Ovary (tissue), 9 donors: ENCODE data around the gene ZNF814. TPM values are rescaled to one million over a fixed set of nuclear protein-coding genes. Genes with fewer than 3 reads are reported as not detected.
"Not testable (repeated sequence)": the region's sequence is repeated elsewhere in the genome, so short reads cannot be mapped to it uniquely, and the experiment has no call there.

Source experiments
- DNase-seq, 5 donors: peaks; one replicate each; pipeline ENCODE4 v3.0.0-alpha.2; 2019 to 2020
- H3K27ac ChIP-seq, 2 donors: fragments of 200-600 bp; one replicate each; pipeline versions ENCODE4 v1.5.1 to v1.8.0; 2019 to 2022
- H3K27me3 ChIP-seq: fragments of 200-600 bp; one replicate; pipeline ENCODE4 v1.8.0; 2022
- H3K36me3 ChIP-seq: fragments of 200-600 bp; sonication (generic); one replicate; pipeline ENCODE4 v1.5.1; 2019
- H3K4me1 ChIP-seq: one replicate; pipeline ENCODE4 v1.8.1; 2013; ENCODE audit warnings: mild to moderate bottlenecking, moderate library complexity; ENCODE audit not compliant: insufficient read depth
- H3K4me3 ChIP-seq: fragments of 200-600 bp; sonication (generic); one replicate; pipeline ENCODE4 v1.5.1; 2017
- H3K9me3 ChIP-seq, 2 donors: fragments of 200-600 bp in 1 of 2; sonication (generic) in 1 of 2; one replicate each; pipeline versions ENCODE4 v1.5.1 to v1.8.1; 2013 to 2019; ENCODE audit warnings: mild to moderate bottlenecking in 1 of 2, moderate library complexity in 1 of 2
- EP300 ChIP-seq: sonication (generic); formaldehyde crosslinking; IDR thresholded peaks from one replicate; pipeline ENCODE4 v1.6.1; 2017; ENCODE audit warnings: antibody characterized with exemption
- POLR2A ChIP-seq: fragments of 450-650 bp; IDR thresholded peaks from one replicate; pipeline ENCODE4 v1.6.1; 2017; ENCODE audit warnings: antibody characterized with exemption, mild to moderate bottlenecking, moderate library complexity
- WGBS, 3 donors: extraction: QIAGEN DNeasy Blood & Tissue Kit in 1 of 3; methylation state at CpG; one replicate each; pipeline versions ENCODE4 v1.1.5 to v1.1.7; 2013 to 2017; 5-methylcytosine and 5-hydroxymethylcytosine counted together
- intact Hi-C, 4 donors: fragments of 100-400 bp; cut with DNase I; formaldehyde crosslinking; loops; one replicate each; pipeline versions ENCODE4 v1.11.0 to v1.15.1; 2022 to 2023
- polyA plus RNA-seq, 2 donors: library from polyadenylated mRNA; stranded (reverse); fragments of 200-250 nt in 1 of 2; fragments of 350-450 nt in 1 of 2; fragmentation: Illumina TruSeq in 1 of 2; extraction: RNeasy Lipid Tissue Mini Kit (QIAGEN cat#74804) in 1 of 2; gene quantifications; one replicate each; pipeline ENCODE4 v1.2.3, GENCODE V29; 2013 to 2014
- total RNA-seq, 7 donors: library from RNA; depleted of rRNA in 2 of 7; stranded (reverse); fragments of >200 nt in 2 of 7; fragmentation: NEBNext Ultra II Directional in 3 of 7; extraction: Animal tissue kit (Norgen Biotek cat#: 25700) in 3 of 7; gene quantifications; one replicate each; pipeline versions ENCODE4 v1.1.0 to v1.2.4, GENCODE V29; 2016 to 2023
- TF ChIP-seq, protein P1 (sequence below), 3 donors: fragments of 450-650 bp in 2 of 3; fragments of 200-600 bp in 1 of 3; IDR thresholded peaks; one replicate each; pipeline versions ENCODE4 v1.5.1 to v1.8.0; 2016 to 2022; ENCODE audit warnings: antibody characterized with exemption in 3 of 3, mild to moderate bottlenecking in 1 of 3
- donor health status: DM: no; HTN: no; CAD: no; lungs with moderate emphysema.
- donor health status: DM: no; HTN: no; CAD: no.
- donor health status: Bipolar disorder and iron deficiency.
- donor health status: DM: yes; HTN: yes; CAD: no.
- donor health status: DM: no; HTN: no; CAD: no.
- donor health status: DM: yes; HTN: yes; CAD: no.

ZNF814 gene
- total and polyA plus RNA-seq, 9 donors, result 4.6 to 31.6 (median 12.3) TPM

- DNase-seq, result no peak
- intact Hi-C loops, result no loop called here
- TF ChIP-seq POLR2A (no peak), EP300 (no peak)
- TF ChIP-seq, protein P1, sequence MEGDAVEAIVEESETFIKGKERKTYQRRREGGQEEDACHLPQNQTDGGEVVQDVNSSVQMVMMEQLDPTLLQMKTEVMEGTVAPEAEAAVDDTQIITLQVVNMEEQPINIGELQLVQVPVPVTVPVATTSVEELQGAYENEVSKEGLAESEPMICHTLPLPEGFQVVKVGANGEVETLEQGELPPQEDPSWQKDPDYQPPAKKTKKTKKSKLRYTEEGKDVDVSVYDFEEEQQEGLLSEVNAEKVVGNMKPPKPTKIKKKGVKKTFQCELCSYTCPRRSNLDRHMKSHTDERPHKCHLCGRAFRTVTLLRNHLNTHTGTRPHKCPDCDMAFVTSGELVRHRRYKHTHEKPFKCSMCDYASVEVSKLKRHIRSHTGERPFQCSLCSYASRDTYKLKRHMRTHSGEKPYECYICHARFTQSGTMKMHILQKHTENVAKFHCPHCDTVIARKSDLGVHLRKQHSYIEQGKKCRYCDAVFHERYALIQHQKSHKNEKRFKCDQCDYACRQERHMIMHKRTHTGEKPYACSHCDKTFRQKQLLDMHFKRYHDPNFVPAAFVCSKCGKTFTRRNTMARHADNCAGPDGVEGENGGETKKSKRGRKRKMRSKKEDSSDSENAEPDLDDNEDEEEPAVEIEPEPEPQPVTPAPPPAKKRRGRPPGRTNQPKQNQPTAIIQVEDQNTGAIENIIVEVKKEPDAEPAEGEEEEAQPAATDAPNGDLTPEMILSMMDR (IDR thresholded peaks at IDR 0.05), result no peak
- Histone ChIP-seq H3K36me3 (no peaks in the 10 kb centered on the region), H3K27me3 (no peaks in the 10 kb centered on the region), H3K4me3 (no peak overlapping the region), H3K4me1 (peaks cover 7% of the 10 kb centered on the region), H3K27ac (no peak overlapping the region), H3K9me3 (no peaks in the 10 kb centered on the region)
- 82 to 87% (median 85%) methylated on average over 3 of the region's 3 CpGs for WGBS, 3 donors
Measured at GRCh38 chr19:57812226-57812625, 76.6 kb downstream of the ZNF814 start.

GRCh38 chr19:57810410-57811295 lies 78.2 kb downstream of the ZNF814 start:
- H3K4me3 ChIP-seq, intact Hi-C loops: not testable (repeated sequence)

GRCh38 chr19:57807541-57807940 lies 81.3 kb downstream of the ZNF814 start:
- no peaks in the 10 kb centered on the region for H3K27me3 ChIP-seq
- no peaks in the 10 kb centered on the region for H3K9me3 ChIP-seq
- no peak overlapping the region for H3K4me3 ChIP-seq
- no peak for DNase-seq
- H3K27ac ChIP-seq, result no peak overlapping the region
- H3K4me1 ChIP-seq, result peaks cover 2% of the 10 kb centered on the region
- no peaks in the 10 kb centered on the region for H3K36me3 ChIP-seq
- intact Hi-C loops, result no loop called here
- TF ChIP-seq POLR2A, result no peak
- no peak for TF ChIP-seq EP300
- TF ChIP-seq, protein P1 (IDR thresholded peaks at IDR 0.05), result no peak
- 85 to 89% (median 88%) methylated on average over 2 of the region's 2 CpGs for WGBS, 3 donors

More at GRCh38 chr19:57810410-57811295, 78.2 kb downstream of the ZNF814 start:
- not testable (repeated sequence) for H3K4me1 ChIP-seq, DNase-seq, H3K27me3 ChIP-seq, H3K36me3 ChIP-seq, H3K27ac ChIP-seq, H3K9me3 ChIP-seq
- 75 to 78% (median 77%) methylated on average over 17 of the region's 17 CpGs for WGBS, 3 donors

GRCh38 chr19:57803594-57804325 lies 85.1 kb downstream of the ZNF814 start:
- intact Hi-C loops, result no loop called here
- 0 to 3% (median 1%) methylated on average over 19 of the region's 19 CpGs for WGBS, 3 donors
- Histone ChIP-seq H3K9me3 (no peaks in the 10 kb centered on the region), H3K27ac (peak overlapping the region in 1 of 2 donors; percentile 19), H3K27me3 (no peaks in the 10 kb centered on the region), H3K4me3 (peak overlapping the region; percentile 53), H3K36me3 (no peaks in the 10 kb centered on the region), H3K4me1 (peaks cover 3% of the 10 kb centered on the region)
- DNase-seq, result peak in 3 of 5 donors; percentile 25 to 56 (median 52)
- TF ChIP-seq POLR2A, result no peak

GRCh38 chr19:57803265-57803593 lies 85.6 kb downstream of the ZNF814 start:
- TF ChIP-seq, protein P1 (IDR thresholded peaks at IDR 0.05), result no peak
- TF ChIP-seq EP300, result no peak
- TF ChIP-seq POLR2A, result no peak
- no peaks in the 10 kb centered on the region for H3K27me3 ChIP-seq
- intact Hi-C loops, result no loop called here
- H3K9me3 ChIP-seq, result no peaks in the 10 kb centered on the region
- WGBS, 3 donors, result 2 to 6% (median 5%) methylated on average over 6 of the region's 6 CpGs
- DNase-seq, result no peak
- peak overlapping the region; percentile 53 for H3K4me3 ChIP-seq
- H3K27ac ChIP-seq, result peak overlapping the region in 1 of 2 donors; percentile 19
- no peaks in the 10 kb centered on the region for H3K36me3 ChIP-seq
- H3K4me1 ChIP-seq, result peaks cover 3% of the 10 kb centered on the region
